Astrocyte of the spinal cord (primary cell): Measurements from ENCODE around the gene SMTNL2.
"Not testable (repeated sequence)": the region's sequence is repeated elsewhere in the genome, so short reads cannot be mapped to it uniquely, and the experiment has no call there.

ENCODE experiments used
- DNase-seq: peaks from one replicate; pipeline ENCODE4 v3.0.0; 2011; ENCODE audit warnings: low read depth, low spot score
- H3K4me3 ChIP-seq: 2 replicates; pipeline ENCODE4 v1.5.1; 2011; ENCODE audit warnings: low read depth, mild to moderate bottlenecking, low read length, moderate library complexity
- CTCF ChIP-seq: IDR thresholded peaks from 2 replicates; pipeline ENCODE4 v1.5.1; 2012; ENCODE audit warnings: low read depth, mild to moderate bottlenecking, low read length, inconsistent platforms
- in situ Hi-C: cut with HindIII; loops from 2 replicates; pipeline ENCODE4 v1.10.0; 2017; ENCODE audit warnings: low sequenced_read_pairs

Gene SMTNL2

GRCh38 chr17:4641297-4642195, 57.2 kb downstream of the SMTNL2 start, which contains the start of gene ALOX15:
Gene ALOX15 (minus strand): TSS chr17:4641678. CDS start chr17:4641651, 27 bp downstream.
- no peak for TF ChIP-seq CTCF
- DNase-seq, result no peak
- in situ Hi-C loops, result no loop called here
- H3K4me3 ChIP-seq, result no peak within 1 kb of the TSS

GRCh38 chr17:4642286-4642685, 58.0 kb downstream of the SMTNL2 start:
- in situ Hi-C loops, result no loop called here
- no peak for TF ChIP-seq CTCF
- DNase-seq, result no peak
- H3K4me3 ChIP-seq, result no peak overlapping the region

GRCh38 chr17:4643676-4644075, 59.3 kb downstream of the SMTNL2 start:
- DNase-seq, result no peak
- TF ChIP-seq CTCF, result no peak
- in situ Hi-C loops, result no loop called here
- no peak overlapping the region for H3K4me3 ChIP-seq

GRCh38 chr17:4645642-4646041, 61.3 kb downstream of the SMTNL2 start:
- DNase-seq, result no peak
- no peak for TF ChIP-seq CTCF
- H3K4me3 ChIP-seq, result no peak overlapping the region
- in situ Hi-C loops, result no loop called here

GRCh38 chr17:4648741-4649140, 64.4 kb downstream of the SMTNL2 start:
- DNase-seq, result no peak
- in situ Hi-C loops, result no loop called here
- TF ChIP-seq CTCF, result no peak
- H3K4me3 ChIP-seq, result no peak overlapping the region

- in situ Hi-C loops, result no loop called here
- no peak overlapping the region for H3K4me3 ChIP-seq
- DNase-seq, result no peak
- no peak for TF ChIP-seq CTCF
These were observed 68.7 kb downstream of the SMTNL2 start for GRCh38 chr17:4652997-4653396.

GRCh38 chr17:4655933-4656332, 71.6 kb downstream of the SMTNL2 start:
- H3K4me3 ChIP-seq, DNase-seq, in situ Hi-C loops: not testable (repeated sequence)
